DMS 273 (cell line): ENCODE measurements around the gene SLC4A5.

ENCODE experiments used
- DNase-seq: peaks from one replicate; lab custom pipeline; 2025; ENCODE audit not compliant: unreplicated experiment; lab: John Stamatoyannopoulos, UW

Gene SLC4A5

DNA sequence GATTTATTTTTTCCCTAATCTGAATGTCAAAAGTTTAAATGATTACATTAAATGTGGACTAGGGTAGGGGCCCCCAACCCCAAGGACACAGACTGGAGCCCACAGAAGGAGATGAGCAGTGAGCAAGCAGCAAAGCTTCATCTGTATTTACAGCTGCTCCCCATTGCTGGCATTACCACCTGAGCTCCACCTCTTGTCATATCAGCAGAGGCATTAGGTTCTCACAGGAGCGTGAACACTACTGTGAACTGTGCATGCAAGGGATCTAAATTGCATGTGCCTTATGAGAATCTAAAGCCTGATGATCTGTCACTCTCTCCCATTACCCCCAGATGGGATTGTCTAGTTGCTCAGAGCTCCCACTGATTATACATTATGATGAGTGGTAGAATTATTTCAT, 168.3 kb downstream of the SLC4A5 start:
- no peak for DNase-seq

DNA sequence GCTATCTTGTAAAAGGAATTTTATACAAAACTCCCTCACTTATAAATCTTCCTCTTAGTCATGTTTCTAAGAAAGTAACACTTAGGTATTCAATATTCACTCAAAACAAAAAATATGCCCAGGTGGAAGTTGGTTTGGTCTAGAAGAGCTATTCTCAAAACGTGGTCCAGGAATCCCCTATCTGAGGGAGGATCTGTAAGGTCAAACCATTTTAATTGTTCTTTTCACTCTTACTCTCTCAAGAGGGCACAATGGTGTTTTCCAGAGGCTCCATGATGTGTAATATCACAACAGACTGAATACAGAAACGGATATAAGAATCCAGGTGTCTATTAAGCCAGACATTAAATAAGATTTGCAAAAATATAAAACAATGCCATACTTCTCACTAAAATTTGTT, 174.5 kb downstream of the SLC4A5 start:
- DNase-seq: no peak
